Activated T-cell treated with anti-CD3 and anti-CD28 coated beads, Interleukin-2, amount 50 U/mL, for 72 hours (primary cell): ENCODE data around the gene ZNF236. TPM values are rescaled to one million over a fixed set of nuclear protein-coding genes. Genes with fewer than 3 reads are reported as not detected.
"Not testable (repeated sequence)": the region's sequence is repeated elsewhere in the genome, so short reads cannot be mapped to it uniquely, and the experiment has no call there.

Experiments
- ATAC-seq, 2 donors: fragments of 150-1000 bp; cut with Tn5 transposase; replicated peaks in 1 of 2; 2 replicates each; pipeline ENCODE4 v1.10.0; 2021; ENCODE audit warnings: moderate library complexity in 2 of 2, mild to moderate bottlenecking in 1 of 2
- DNase-seq, 2 donors: peaks; one replicate each; pipeline ENCODE4 v3.0.0; 2021 to 2022; ENCODE audit warnings: mixed read lengths in 1 of 2
- H3K27ac Mint-ChIP-seq: one replicate; pipeline ENCODE4 v1.8.0; 2022; ENCODE audit warnings: mild to moderate bottlenecking, moderate library complexity, mixed read lengths
- H3K27me3 Mint-ChIP-seq: one replicate; pipeline ENCODE4 v1.8.0; 2022; ENCODE audit warnings: low read depth, mixed read lengths
- H3K36me3 Mint-ChIP-seq, 2 donors: one replicate each; pipeline ENCODE4 v1.8.0; 2022; ENCODE audit warnings: mixed read lengths in 2 of 2, mild to moderate bottlenecking in 1 of 2; ENCODE audit not compliant: insufficient read depth in 2 of 2
- H3K4me1 Mint-ChIP-seq: one replicate; pipeline ENCODE4 v1.8.0; 2022; ENCODE audit warnings: low read depth, mixed read lengths
- H3K4me3 Mint-ChIP-seq, 2 donors: one replicate each; pipeline ENCODE4 v1.8.0; 2022; ENCODE audit warnings: mild to moderate bottlenecking in 2 of 2, mixed read lengths in 2 of 2, moderate library complexity in 2 of 2
- H3K9me3 Mint-ChIP-seq, 2 donors: one replicate each; pipeline ENCODE4 v1.8.0; 2022; ENCODE audit warnings: mixed read lengths in 2 of 2
- total RNA-seq, 2 donors: library from RNA; stranded (reverse); gene quantifications; one replicate each; pipeline ENCODE4 v1.2.3, GENCODE V29; 2022

Gene ZNF236
- total RNA-seq, 2 donors from 2014 or later: 15.7 to 17.9 TPM

DNA sequence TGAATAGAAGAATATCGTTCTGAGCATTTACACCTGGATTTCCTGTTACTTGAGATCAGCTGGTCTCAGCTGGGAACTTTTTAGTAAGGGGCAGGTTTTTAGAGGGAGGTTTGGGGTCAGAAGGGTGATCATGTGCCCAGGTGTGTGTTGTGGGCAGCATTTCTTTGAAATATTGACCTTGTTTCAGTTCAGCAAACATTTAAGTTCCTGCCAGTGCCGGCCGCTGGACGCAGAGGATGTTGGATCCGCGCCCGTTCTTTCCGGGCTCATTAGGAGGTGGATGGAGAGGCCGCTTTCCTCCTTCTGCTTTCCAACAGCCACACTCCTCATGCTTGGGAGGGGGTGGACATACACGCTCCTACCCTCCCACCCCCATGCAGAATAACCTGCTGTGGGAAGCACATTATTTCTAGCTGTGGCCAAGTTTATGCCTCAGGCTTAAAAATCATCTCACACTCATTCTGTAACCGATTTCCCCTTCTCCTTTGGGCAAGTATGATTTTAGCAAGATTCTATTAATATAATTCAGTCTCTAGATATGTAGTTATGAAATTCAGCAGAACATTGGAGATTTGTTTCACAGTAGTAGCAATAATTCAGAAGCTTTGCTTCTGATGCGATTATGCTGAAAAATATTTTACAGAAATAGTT lies 131.4 kb downstream of the ZNF236 start:
- H3K36me3 Mint-ChIP-seq: peaks cover 6 to 8% of the 10 kb centered on the region in 2 donors
- H3K9me3 Mint-ChIP-seq: no peaks in the 10 kb centered on the region
- DNase-seq: no peak
- H3K27me3 Mint-ChIP-seq: no peaks in the 10 kb centered on the region
- no peak overlapping the region for H3K27ac Mint-ChIP-seq
- peaks cover 10% of the 10 kb centered on the region for H3K4me1 Mint-ChIP-seq
- no peak overlapping the region for H3K4me3 Mint-ChIP-seq
- ATAC-seq: no peak

GRCh38 chr18:76955524-76956170 lies 133.3 kb downstream of the ZNF236 start:
- H3K4me3 Mint-ChIP-seq: no peak overlapping the region

DNA sequence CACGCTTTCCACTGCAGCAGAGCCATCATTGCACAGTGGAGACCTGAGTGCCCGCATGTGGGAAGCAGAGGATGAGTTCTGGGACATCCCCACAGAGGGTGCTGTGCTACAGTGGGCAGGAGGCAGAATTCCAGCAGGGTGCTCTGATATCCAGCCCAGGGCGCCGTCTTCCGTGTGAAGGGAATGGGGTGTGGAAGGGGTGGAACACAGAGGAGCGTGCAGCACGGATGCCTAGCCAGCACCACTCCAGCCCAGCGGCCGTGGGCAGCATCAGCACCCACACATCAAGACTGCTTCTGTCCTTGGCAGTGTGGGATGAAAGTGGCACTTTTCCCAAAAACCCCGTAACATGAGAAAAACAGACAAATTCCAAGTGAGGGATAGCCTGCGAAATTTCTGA lies 134.3 kb downstream of the ZNF236 start:
- Mint-ChIP-seq H3K4me1 (no peaks in the 10 kb centered on the region), H3K36me3 (peaks cover 10 to 15% of the 10 kb centered on the region in 2 donors), H3K27me3 (no peaks in the 10 kb centered on the region), H3K27ac (no peak overlapping the region), H3K9me3 (no peaks in the 10 kb centered on the region), H3K4me3 (no peak overlapping the region)
- DNase-seq (no peak), ATAC-seq (no peak)

More at GRCh38 chr18:76955524-76956170, 133.3 kb downstream of the ZNF236 start:
- no peak overlapping the region for H3K27ac Mint-ChIP-seq
- ATAC-seq (no peak), DNase-seq (no peak)
- H3K36me3 Mint-ChIP-seq: peaks cover 9 to 14% of the 10 kb centered on the region in 2 donors
- no peaks in the 10 kb centered on the region for H3K9me3 Mint-ChIP-seq
- H3K4me1 Mint-ChIP-seq: peaks cover 2% of the 10 kb centered on the region
- H3K27me3 Mint-ChIP-seq: no peaks in the 10 kb centered on the region

DNA sequence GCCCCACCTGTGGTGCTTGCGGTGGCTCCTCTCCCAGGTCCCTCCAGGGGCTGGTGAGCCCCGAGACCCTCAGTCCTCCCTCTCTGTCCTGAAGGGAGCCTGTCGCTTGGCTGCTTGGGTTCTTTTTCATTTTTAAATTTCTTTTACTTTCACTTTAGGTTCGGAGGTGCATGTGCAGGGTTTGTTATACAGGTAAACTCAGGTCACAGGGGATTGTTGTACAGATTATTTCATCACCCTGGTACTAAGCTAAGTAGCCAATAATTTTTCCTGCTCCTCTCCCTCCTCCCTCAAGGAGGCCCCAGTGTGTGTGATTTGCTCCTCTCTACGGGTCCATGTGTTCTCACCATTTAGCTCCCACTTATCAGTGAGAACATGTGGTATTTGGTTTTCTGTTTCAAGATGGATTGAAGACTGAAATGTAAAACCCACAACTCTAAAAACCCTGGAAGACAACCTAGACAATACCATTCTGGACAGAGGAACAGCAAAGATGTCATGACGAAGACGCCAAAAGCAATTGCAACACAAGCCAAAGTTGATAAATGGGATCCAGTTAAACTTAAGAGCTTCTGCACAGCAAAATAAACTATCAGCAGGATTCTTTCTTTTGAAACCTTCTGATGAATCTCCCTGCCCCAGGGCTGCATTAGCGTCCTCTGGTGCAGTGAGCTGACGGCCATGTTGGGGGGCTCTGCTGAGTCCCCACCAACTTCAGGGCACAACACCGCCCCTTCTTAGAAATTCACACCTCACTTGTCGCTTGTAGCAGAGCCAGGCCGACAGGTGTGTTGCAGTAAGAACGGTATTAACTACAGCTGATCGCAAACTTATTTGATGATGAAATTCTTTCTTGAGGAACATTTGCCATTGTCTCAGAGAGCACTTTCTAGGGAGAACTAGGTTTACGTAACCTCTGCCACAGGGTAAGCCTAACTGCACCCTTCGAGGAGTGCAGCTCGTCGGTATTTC lies 135.3 kb downstream of the ZNF236 start:
- Mint-ChIP-seq H3K27me3 (no peaks in the 10 kb centered on the region), H3K27ac (peak overlapping the region; percentile 49), H3K4me1 (no peaks in the 10 kb centered on the region), H3K36me3 (peaks cover 12 to 23% of the 10 kb centered on the region in 2 donors), H3K4me3 (peak overlapping the region in 1 of 2 donors; percentile 24), H3K9me3 (peaks cover 0 to 3% of the 10 kb centered on the region in 2 donors)
- no peak for DNase-seq
- no peak for ATAC-seq

- no peak overlapping the region for H3K4me3 Mint-ChIP-seq
- H3K27ac Mint-ChIP-seq: no peak overlapping the region
- no peak for ATAC-seq
- H3K36me3 Mint-ChIP-seq: peaks cover 17 to 28% of the 10 kb centered on the region in 2 donors
- no peak for DNase-seq
- H3K9me3 Mint-ChIP-seq: peaks cover 0 to 3% of the 10 kb centered on the region in 2 donors
- H3K27me3 Mint-ChIP-seq: no peaks in the 10 kb centered on the region
- H3K4me1 Mint-ChIP-seq: peaks cover 8% of the 10 kb centered on the region
Observed at GRCh38 chr18:76958692-76959341, 136.5 kb downstream of the ZNF236 start.

DNA sequence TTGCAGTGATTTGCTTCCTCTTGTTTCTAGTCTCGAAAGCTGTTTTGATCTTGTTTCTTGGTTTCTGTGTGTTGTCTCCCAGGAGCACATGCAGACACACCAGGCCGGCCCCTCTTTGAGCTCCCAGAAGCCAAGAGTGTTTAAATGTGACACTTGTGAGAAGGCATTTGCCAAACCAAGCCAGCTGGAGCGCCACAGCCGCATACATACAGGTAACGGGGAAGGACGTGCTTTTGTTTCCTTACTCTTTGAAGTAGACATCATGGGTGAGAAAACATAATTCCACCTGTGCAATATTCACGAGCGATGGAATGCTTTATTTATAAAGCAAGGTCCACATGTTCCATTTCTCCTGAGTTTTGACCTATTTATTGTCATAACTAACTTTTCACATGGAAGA lies 137.2 kb downstream of the ZNF236 start:
- H3K4me3 Mint-ChIP-seq: no peak overlapping the region
- ATAC-seq (no peak), DNase-seq (no peak)
- H3K9me3 Mint-ChIP-seq: peaks cover 0 to 3% of the 10 kb centered on the region in 2 donors
- H3K27me3 Mint-ChIP-seq: no peaks in the 10 kb centered on the region
- no peak overlapping the region for H3K27ac Mint-ChIP-seq
- peaks cover 15% of the 10 kb centered on the region for H3K4me1 Mint-ChIP-seq
- H3K36me3 Mint-ChIP-seq: peaks cover 19 to 28% of the 10 kb centered on the region in 2 donors

DNA sequence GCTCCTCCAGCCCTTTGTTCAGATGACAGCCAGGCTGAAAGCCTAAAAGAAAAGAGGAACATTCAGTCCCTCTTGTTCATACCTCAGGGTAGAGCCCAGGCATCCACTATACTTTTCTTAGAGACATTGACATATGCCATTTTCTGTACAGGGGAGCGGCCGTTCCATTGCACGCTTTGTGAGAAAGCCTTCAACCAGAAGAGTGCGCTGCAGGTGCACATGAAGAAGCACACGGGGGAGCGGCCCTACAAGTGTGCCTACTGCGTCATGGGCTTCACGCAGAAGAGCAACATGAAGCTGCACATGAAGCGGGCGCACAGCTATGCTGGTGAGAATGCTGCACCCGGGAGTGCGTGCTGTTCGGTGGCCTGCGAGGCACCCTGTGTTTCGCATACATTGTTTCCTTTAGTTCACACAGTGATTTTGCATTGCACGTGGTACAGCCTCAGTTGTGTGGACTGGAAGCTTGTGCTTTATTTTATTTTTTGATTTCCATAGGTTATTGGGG lies 138.2 kb downstream of the ZNF236 start:
- Mint-ChIP-seq H3K4me3 (no peak overlapping the region), H3K27me3 (no peaks in the 10 kb centered on the region), H3K36me3 (peaks cover 19 to 32% of the 10 kb centered on the region in 2 donors), H3K9me3 (peaks cover 0 to 3% of the 10 kb centered on the region in 2 donors), H3K27ac (no peak overlapping the region), H3K4me1 (peaks cover 18% of the 10 kb centered on the region)
- ATAC-seq: no peak
- DNase-seq: no peak

DNA sequence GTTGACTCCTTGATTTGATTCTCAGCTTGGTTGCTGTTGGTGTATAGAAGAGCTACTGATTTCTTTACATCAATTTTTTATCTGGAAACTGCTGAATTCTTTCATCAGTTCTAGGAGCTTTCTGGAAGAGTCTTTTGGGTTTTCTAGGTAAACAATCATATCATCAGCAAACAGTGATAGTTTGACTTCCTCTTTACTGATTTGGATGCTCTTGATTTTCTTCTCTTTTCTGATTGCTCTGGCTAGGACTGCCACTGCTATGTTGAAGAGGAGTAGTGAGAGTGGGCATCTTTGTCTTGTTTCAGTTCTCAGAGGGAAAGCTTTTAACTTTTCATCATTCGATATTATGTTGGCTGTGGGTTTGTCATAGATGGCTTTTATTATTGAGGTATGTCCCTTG lies 140.5 kb downstream of the ZNF236 start:
- ATAC-seq: no peak
- no peak overlapping the region for H3K4me3 Mint-ChIP-seq
- no peaks in the 10 kb centered on the region for H3K27me3 Mint-ChIP-seq
- peaks cover 0 to 3% of the 10 kb centered on the region in 2 donors for H3K9me3 Mint-ChIP-seq
- peaks cover 18% of the 10 kb centered on the region for H3K4me1 Mint-ChIP-seq
- DNase-seq: no peak
- no peak overlapping the region for H3K27ac Mint-ChIP-seq
- peaks cover 16 to 31% of the 10 kb centered on the region in 2 donors for H3K36me3 Mint-ChIP-seq

- Mint-ChIP-seq H3K9me3 (peaks cover 0 to 3% of the 10 kb centered on the region in 2 donors), H3K27ac (peak overlapping the region; percentile 6), H3K36me3 (peaks cover 16 to 31% of the 10 kb centered on the region in 2 donors), H3K4me3 (peak overlapping the region in 1 of 2 donors; percentile 5), H3K27me3 (no peaks in the 10 kb centered on the region), H3K4me1 (peaks cover 18% of the 10 kb centered on the region)
- ATAC-seq (no peak), DNase-seq (no peak)
Observed at GRCh38 chr18:76963936-76964335, 141.6 kb downstream of the ZNF236 start.

DNA sequence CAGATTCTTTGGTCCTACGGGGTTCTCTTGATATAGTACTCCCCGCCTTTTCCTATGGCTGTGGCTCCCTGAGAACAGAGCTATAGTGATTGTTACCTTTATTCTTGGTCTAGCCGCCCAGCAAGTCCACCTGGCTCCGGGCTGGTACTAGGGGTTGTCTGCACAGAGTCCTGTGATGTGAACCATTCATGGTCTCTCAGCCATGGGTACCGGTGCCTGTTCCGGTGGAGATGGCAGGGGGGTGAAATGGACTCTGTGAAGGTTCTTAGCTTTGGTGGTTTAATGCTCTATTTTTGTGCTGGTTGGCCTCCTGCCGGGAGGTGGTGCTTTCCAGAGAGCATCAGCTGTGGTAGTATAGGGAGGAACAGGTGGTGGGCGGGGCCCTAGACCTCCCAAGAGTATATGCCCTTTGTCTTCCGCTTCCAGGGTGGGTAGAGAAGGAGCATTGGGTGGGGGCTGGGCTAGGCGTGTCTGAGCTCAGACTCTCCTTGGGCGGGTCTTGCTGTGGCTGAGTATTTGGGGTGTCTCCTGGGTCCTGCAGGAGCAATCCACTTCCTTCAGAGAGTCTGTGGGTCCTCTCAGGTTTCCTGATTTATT lies 143.3 kb downstream of the ZNF236 start:
- Mint-ChIP-seq H3K36me3 (peaks cover 10 to 21% of the 10 kb centered on the region in 2 donors), H3K4me1 (peaks cover 18% of the 10 kb centered on the region)
- not testable (repeated sequence) for H3K4me3 Mint-ChIP-seq, DNase-seq, ATAC-seq, H3K27ac Mint-ChIP-seq, H3K27me3 Mint-ChIP-seq, H3K9me3 Mint-ChIP-seq

DNA sequence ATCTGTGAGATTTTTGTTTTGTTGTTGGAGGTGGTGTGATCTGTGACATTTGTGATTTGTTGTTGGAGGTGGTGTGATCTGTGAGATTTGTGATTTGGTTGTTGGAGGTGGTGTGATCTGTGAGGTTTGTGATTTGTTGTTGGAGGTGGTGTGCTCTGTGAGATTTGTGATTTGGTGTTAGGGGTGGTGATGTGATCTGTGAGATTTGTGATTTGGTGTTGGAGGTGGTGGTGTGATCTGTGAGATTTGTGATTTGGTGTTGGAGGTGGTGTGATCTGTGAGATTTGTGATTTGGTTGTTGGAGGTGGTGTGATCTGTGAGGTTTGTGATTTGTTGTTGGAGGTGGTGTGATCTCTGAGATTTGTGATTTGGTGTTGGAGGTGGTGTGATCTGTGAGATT lies 144.9 kb downstream of the ZNF236 start:
- Mint-ChIP-seq H3K36me3 (peaks cover 7 to 14% of the 10 kb centered on the region in 2 donors), H3K4me1 (peaks cover 18% of the 10 kb centered on the region)
- H3K4me3 Mint-ChIP-seq, H3K27ac Mint-ChIP-seq, H3K9me3 Mint-ChIP-seq, DNase-seq, H3K27me3 Mint-ChIP-seq, ATAC-seq: not testable (repeated sequence)
